GM18508 (cell line): ENCODE measurements around the gene SLC9A3.

Experiments
- ATAC-seq: cut with Tn5 transposase; IDR thresholded peaks from one replicate; pipeline ENCODE4 v1.9.1; 2021; ENCODE audit warnings: moderate number of reproducible peaks; ENCODE audit not compliant: insufficient read depth, unreplicated experiment

Gene SLC9A3

GRCh38 chr5:451587-452458, 72.4 kb downstream of the SLC9A3 start:
- no peak for ATAC-seq

- no peak for ATAC-seq
Observed at GRCh38 chr5:449151-449550, 75.1 kb downstream of the SLC9A3 start.

- ATAC-seq, result no peak
Observed at GRCh38 chr5:448766-449090, 75.5 kb downstream of the SLC9A3 start.

- no peak for ATAC-seq
Observed at GRCh38 chr5:448061-448765, 76.0 kb downstream of the SLC9A3 start.

GRCh38 chr5:447501-447900, 76.7 kb downstream of the SLC9A3 start:
- no peak for ATAC-seq

- ATAC-seq, result no peak
Observed at GRCh38 chr5:446883-447263, 77.4 kb downstream of the SLC9A3 start.

- ATAC-seq, result no peak
Observed at GRCh38 chr5:446066-446882, 78.0 kb downstream of the SLC9A3 start.

- ATAC-seq, result no peak
Observed at GRCh38 chr5:445591-445990, 78.7 kb downstream of the SLC9A3 start.

GRCh38 chr5:444226-444625, 80.0 kb downstream of the SLC9A3 start:
- no peak for ATAC-seq

GRCh38 chr5:443239-444151, 80.8 kb downstream of the SLC9A3 start:
- ATAC-seq, result no peak

- ATAC-seq, result no peak
Observed at GRCh38 chr5:442335-443238, 81.7 kb downstream of the SLC9A3 start, which contains the start of gene EXOC3. TSS of gene EXOC3 (plus strand) at chr5:443176. CDS start at chr5:446206, 3,030 bp downstream.

- no peak for ATAC-seq
Observed at GRCh38 chr5:441996-442334, 82.3 kb downstream of the SLC9A3 start.

GRCh38 chr5:440401-441201, 83.6 kb downstream of the SLC9A3 start:
- no peak for ATAC-seq

GRCh38 chr5:439636-440035, 84.6 kb downstream of the SLC9A3 start:
- no peak for ATAC-seq

GRCh38 chr5:439181-439580, 85.1 kb downstream of the SLC9A3 start:
- ATAC-seq, result no peak

- no peak for ATAC-seq
Observed at GRCh38 chr5:438481-438981, 85.7 kb downstream of the SLC9A3 start.

- ATAC-seq, result no peak
Observed at GRCh38 chr5:437281-437771, 86.9 kb downstream of the SLC9A3 start.

- no peak for ATAC-seq
Observed at GRCh38 chr5:436641-436975, 87.6 kb downstream of the SLC9A3 start.
